Nephron progenitor cell (in vitro differentiated cells): ENCODE results near the gene SPG7.

Experiments used
- DNase-seq: peaks from one replicate; pipeline ENCODE4 v3.0.0; 2021
- H3K27ac Mint-ChIP-seq: 2 replicates; pipeline ENCODE4 v1.8.0; 2021; ENCODE audit warnings: mild to moderate bottlenecking, moderate library complexity, mixed read lengths
- H3K27me3 Mint-ChIP-seq: 2 replicates; pipeline ENCODE4 v1.8.0; 2021; ENCODE audit warnings: mild to moderate bottlenecking, low read depth, mixed read lengths; ENCODE audit not compliant: poor library complexity
- H3K36me3 Mint-ChIP-seq: 2 replicates; pipeline ENCODE4 v1.8.0; 2021; ENCODE audit warnings: low read depth, mixed read lengths
- H3K4me1 Mint-ChIP-seq: 2 replicates; pipeline ENCODE4 v1.8.0; 2021; ENCODE audit warnings: mixed read lengths
- H3K4me3 Mint-ChIP-seq: 2 replicates; pipeline ENCODE4 v1.8.0; 2021; ENCODE audit warnings: mild to moderate bottlenecking, moderate library complexity, mixed read lengths
- H3K9me3 Mint-ChIP-seq: 2 replicates; pipeline ENCODE4 v1.8.0; 2021; ENCODE audit warnings: mild to moderate bottlenecking, moderate library complexity, mixed read lengths
- CTCF ChIP-seq: fragments of 200-600 bp; sonication (generic); IDR thresholded peaks from 2 replicates; pipeline ENCODE4 v1.5.0; 2021; ENCODE audit warnings: antibody characterized with exemption

SPG7 gene

GRCh38 chr16:89595330-89596060 is 87.3 kb downstream of the SPG7 start:
- Mint-ChIP-seq H3K27me3 (peaks cover 3% of the 10 kb centered on the region), H3K4me3 (no peak overlapping the region), H3K36me3 (no peaks in the 10 kb centered on the region), H3K9me3 (no peaks in the 10 kb centered on the region), H3K4me1 (peaks cover 20% of the 10 kb centered on the region), H3K27ac (no peak overlapping the region)
- TF ChIP-seq CTCF: no peak
- no peak for DNase-seq

- DNase-seq: no peak
- Mint-ChIP-seq H3K4me1 (peaks cover 25% of the 10 kb centered on the region), H3K36me3 (no peaks in the 10 kb centered on the region), H3K4me3 (no peak overlapping the region), H3K9me3 (no peaks in the 10 kb centered on the region), H3K27me3 (peaks cover 3% of the 10 kb centered on the region), H3K27ac (no peak overlapping the region)
- no peak for TF ChIP-seq CTCF
These were observed 88.0 kb downstream of the SPG7 start for GRCh38 chr16:89596061-89596689.

- Mint-ChIP-seq H3K27me3 (peaks cover 3% of the 10 kb centered on the region), H3K4me1 (peaks cover 28% of the 10 kb centered on the region), H3K27ac (no peak overlapping the region), H3K4me3 (no peak overlapping the region), H3K36me3 (no peaks in the 10 kb centered on the region), H3K9me3 (no peaks in the 10 kb centered on the region)
- no peak for TF ChIP-seq CTCF
- no peak for DNase-seq
These were observed 88.9 kb downstream of the SPG7 start for GRCh38 chr16:89596957-89597649.

- Mint-ChIP-seq H3K4me1 (peaks cover 37% of the 10 kb centered on the region), H3K4me3 (no peak overlapping the region), H3K9me3 (no peaks in the 10 kb centered on the region), H3K27me3 (peaks cover 3% of the 10 kb centered on the region), H3K27ac (no peak overlapping the region), H3K36me3 (no peaks in the 10 kb centered on the region)
- TF ChIP-seq CTCF: no peak
- DNase-seq: no peak
These were observed 90.0 kb downstream of the SPG7 start for GRCh38 chr16:89598199-89598598.

- H3K27me3 Mint-ChIP-seq: peaks cover 3% of the 10 kb centered on the region
- peaks cover 38% of the 10 kb centered on the region for H3K4me1 Mint-ChIP-seq
- H3K27ac Mint-ChIP-seq: no peak overlapping the region
- H3K9me3 Mint-ChIP-seq: no peaks in the 10 kb centered on the region
- H3K4me3 Mint-ChIP-seq: no peak overlapping the region
- no peaks in the 10 kb centered on the region for H3K36me3 Mint-ChIP-seq
- peak; percentile 61 for DNase-seq
- TF ChIP-seq CTCF: peak; percentile 27
These were observed 91.3 kb downstream of the SPG7 start for GRCh38 chr16:89599451-89599858.
